Neural progenitor cell (in vitro differentiated cells): ENCODE measurements around the gene RAD52. TPM values are rescaled to one million over a fixed set of nuclear protein-coding genes. Genes with fewer than 3 reads are reported as not detected.
A peak's percentile ranks its signal among the peaks of the same experiment; 100 is the strongest.

Experiments used
- DNase-seq: peaks from one replicate; pipeline ENCODE4 v3.0.0-alpha.2; 2016; ENCODE audit warnings: low spot score
- H2AFZ ChIP-seq: fragments of 200-600 bp; sonication (generic); replicated peaks from 2 replicates; pipeline ENCODE4 v1.6.1; 2016; ENCODE audit warnings: antibody characterized with exemption
- H3F3A ChIP-seq: fragments of 200-600 bp; sonication (generic); 2 replicates; pipeline ENCODE4 v1.6.1; 2016; ENCODE audit warnings: antibody characterized with exemption, low read depth
- H3K27ac ChIP-seq: fragments of 200-600 bp; sonication (generic); 2 replicates; pipeline ENCODE4 v1.5.1; 2016; ENCODE audit warnings: mild to moderate bottlenecking
- H3K27me3 ChIP-seq: fragments of 200-600 bp; sonication (generic); 2 replicates; pipeline ENCODE4 v1.6.1; 2016; ENCODE audit warnings: mild to moderate bottlenecking, moderate library complexity
- H3K36me3 ChIP-seq: fragments of 200-600 bp; sonication (generic); 2 replicates; pipeline ENCODE4 v1.5.1; 2016
- H3K4me1 ChIP-seq: fragments of 200-600 bp; sonication (generic); 2 replicates; pipeline ENCODE4 v1.6.1; 2016; ENCODE audit warnings: mixed run types
- H3K4me2 ChIP-seq: fragments of 200-600 bp; sonication (generic); 2 replicates; pipeline ENCODE4 v1.6.1; 2016
- H3K4me3 ChIP-seq: fragments of 200-600 bp; sonication (generic); 2 replicates; pipeline ENCODE4 v1.5.1; 2016
- H3K79me2 ChIP-seq: fragments of 200-600 bp; sonication (generic); 2 replicates; pipeline ENCODE4 v1.6.1; 2016; ENCODE audit warnings: low read depth
- H3K9ac ChIP-seq: fragments of 200-600 bp; sonication (generic); 2 replicates; pipeline ENCODE4 v1.6.1; 2016
- H3K9me3 ChIP-seq: fragments of 200-600 bp; sonication (generic); 2 replicates; pipeline ENCODE4 v1.5.1; 2016; ENCODE audit warnings: low read depth
- H4K20me1 ChIP-seq: fragments of 200-600 bp; sonication (generic); 2 replicates; pipeline ENCODE4 v1.6.1; 2016; ENCODE audit warnings: low read depth
- H3K27ac Mint-ChIP-seq: 3 replicates; pipeline ENCODE4 v1.8.0; 2021; ENCODE audit warnings: mixed read lengths
- H3K27me3 Mint-ChIP-seq: 2 replicates; pipeline ENCODE4 v1.8.0; 2022; ENCODE audit warnings: low read depth, mild to moderate bottlenecking, inconsistent platforms, moderate library complexity, mixed read lengths; ENCODE audit not compliant: insufficient read depth
- H3K36me3 Mint-ChIP-seq: 3 replicates; pipeline ENCODE4 v1.8.0; 2021; ENCODE audit warnings: mixed read lengths
- H3K4me1 Mint-ChIP-seq: 3 replicates; pipeline ENCODE4 v1.8.0; 2021; ENCODE audit warnings: mixed read lengths
- H3K4me3 Mint-ChIP-seq: 3 replicates; pipeline ENCODE4 v1.8.0; 2021; ENCODE audit warnings: mild to moderate bottlenecking, moderate library complexity, mixed read lengths
- H3K9me3 Mint-ChIP-seq: 3 replicates; pipeline ENCODE4 v1.8.0; 2020; ENCODE audit warnings: mixed read lengths
- CTCF ChIP-seq: fragments of 200-600 bp; sonication (generic); IDR thresholded peaks from 2 replicates; pipeline ENCODE4 v1.5.1; 2017; ENCODE audit warnings: antibody characterized with exemption, mild to moderate bottlenecking
- EZH2 ChIP-seq: fragments of 200-600 bp; sonication (generic); IDR thresholded peaks from 2 replicates; pipeline ENCODE4 v1.6.1; 2017; ENCODE audit warnings: antibody characterized with exemption, mild to moderate bottlenecking, moderate library complexity
- EZH2phosphoT487 ChIP-seq: fragments of 200-600 bp; sonication (generic); IDR thresholded peaks from 2 replicates; pipeline ENCODE4 v1.6.1; 2017; ENCODE audit warnings: antibody characterized with exemption
- total RNA-seq: library from RNA; depleted of rRNA; stranded (reverse); fragments of >200 nt; gene quantifications from 2 replicates; pipeline ENCODE4 v1.2.3, GENCODE V29; 2015; ENCODE audit warnings: low replicate concordance

RAD52 gene
- total RNA-seq, 1 donor from 2014 or later: 43.4 TPM

- Histone ChIP-seq H4K20me1 (peaks cover 8% of the 10 kb centered on the region), H3K4me2 (no peak overlapping the region), H3K9ac (no peak overlapping the region), H3K9me3 (no peaks in the 10 kb centered on the region), H2AFZ (no peak overlapping the region), H3K4me3 (no peak overlapping the region), H3K27ac (no peak overlapping the region), H3K36me3 (no peaks in the 10 kb centered on the region), H3F3A (peaks cover 28% of the 10 kb centered on the region), H3K4me1 (peaks cover 6% of the 10 kb centered on the region), H3K79me2 (peaks cover 75% of the 10 kb centered on the region), H3K27me3 (no peaks in the 10 kb centered on the region)
- no peak for TF ChIP-seq EZH2phosphoT487
- peaks cover 14% of the 10 kb centered on the region for H3K36me3 Mint-ChIP-seq
- H3K9me3 Mint-ChIP-seq: no peaks in the 10 kb centered on the region
- H3K27me3 Mint-ChIP-seq: peaks cover 8% of the 10 kb centered on the region
- H3K27ac Mint-ChIP-seq: no peak overlapping the region
- peaks cover 12% of the 10 kb centered on the region for H3K4me1 Mint-ChIP-seq
- DNase-seq: no peak
- peak overlapping the region; percentile 67 for H3K4me3 Mint-ChIP-seq
Measured at GRCh38 chr12:946631-947030, 2.9 kb downstream of the RAD52 start.

- peaks cover 12% of the 10 kb centered on the region for H3K4me1 Mint-ChIP-seq
- Histone ChIP-seq H3K36me3 (no peaks in the 10 kb centered on the region), H3K79me2 (peaks cover 79% of the 10 kb centered on the region), H2AFZ (no peak overlapping the region), H4K20me1 (peaks cover 8% of the 10 kb centered on the region), H3F3A (peaks cover 24% of the 10 kb centered on the region), H3K27ac (no peak overlapping the region), H3K4me1 (peaks cover 6% of the 10 kb centered on the region), H3K9me3 (no peaks in the 10 kb centered on the region), H3K9ac (no peak overlapping the region), H3K27me3 (no peaks in the 10 kb centered on the region), H3K4me3 (no peak overlapping the region), H3K4me2 (no peak overlapping the region)
- H3K4me3 Mint-ChIP-seq: peak overlapping the region; percentile 67
- TF ChIP-seq EZH2phosphoT487 (no peak), CTCF (no peak), EZH2 (no peak)
- peaks cover 14% of the 10 kb centered on the region for H3K36me3 Mint-ChIP-seq
- H3K27ac Mint-ChIP-seq: no peak overlapping the region
- no peaks in the 10 kb centered on the region for H3K9me3 Mint-ChIP-seq
- peaks cover 8% of the 10 kb centered on the region for H3K27me3 Mint-ChIP-seq
- DNase-seq: no peak
Measured at GRCh38 chr12:946212-946611, 3.3 kb downstream of the RAD52 start.

DNA sequence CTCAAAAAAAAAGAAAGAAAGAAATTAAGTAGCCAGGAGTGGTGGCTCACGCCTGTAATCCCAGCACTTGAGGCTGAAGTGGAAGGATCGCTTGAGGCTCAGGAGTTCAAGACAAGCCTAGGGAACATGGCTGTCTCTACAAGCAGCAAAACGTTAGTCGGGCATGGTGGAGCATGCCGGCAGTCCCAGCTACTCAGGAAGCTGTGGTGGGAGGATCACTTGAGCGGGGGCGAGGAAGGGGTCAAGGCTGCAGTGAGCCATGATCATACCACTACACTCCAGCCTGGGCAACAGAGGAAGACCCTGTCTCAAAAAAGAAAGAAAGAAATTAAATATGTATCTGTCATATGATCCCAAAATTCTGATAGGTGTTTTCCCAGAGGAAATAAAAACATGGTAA is 5.3 kb downstream of the RAD52 start:
- Histone ChIP-seq H3K9ac (no peak overlapping the region), H3F3A (peaks cover 7% of the 10 kb centered on the region), H3K27ac (no peak overlapping the region), H4K20me1 (peaks cover 8% of the 10 kb centered on the region), H3K79me2 (peaks cover 99% of the 10 kb centered on the region), H3K36me3 (no peaks in the 10 kb centered on the region), H3K4me2 (no peak overlapping the region), H3K27me3 (no peaks in the 10 kb centered on the region), H2AFZ (no peak overlapping the region), H3K4me1 (peaks cover 6% of the 10 kb centered on the region), H3K9me3 (no peaks in the 10 kb centered on the region), H3K4me3 (no peak overlapping the region)
- Mint-ChIP-seq H3K4me1 (peaks cover 12% of the 10 kb centered on the region), H3K27ac (no peak overlapping the region), H3K4me3 (no peak overlapping the region), H3K9me3 (no peaks in the 10 kb centered on the region), H3K27me3 (peaks cover 6% of the 10 kb centered on the region), H3K36me3 (peaks cover 29% of the 10 kb centered on the region)
- no peak for DNase-seq
- TF ChIP-seq CTCF (no peak), EZH2phosphoT487 (no peak), EZH2 (no peak)

DNA sequence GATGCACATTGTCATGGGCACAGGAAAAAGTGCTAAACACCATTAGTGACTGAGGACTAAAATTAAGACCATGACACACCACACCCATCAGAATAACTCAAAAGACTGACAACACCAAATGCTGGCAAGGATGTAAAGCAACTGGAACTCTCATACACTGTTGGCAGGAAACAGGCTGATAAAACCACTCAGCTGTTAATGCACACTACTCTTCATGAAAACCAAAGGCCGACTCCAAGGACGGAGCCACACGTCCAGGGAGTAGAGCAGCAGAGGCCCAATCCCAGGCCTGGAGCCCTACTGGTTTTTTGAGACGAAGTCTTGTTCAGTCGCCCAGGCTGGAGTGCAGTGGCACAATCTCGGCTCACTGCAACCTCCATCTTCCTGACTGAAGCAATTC is 6.4 kb downstream of the RAD52 start:
- H4K20me1 ChIP-seq: peaks cover 8% of the 10 kb centered on the region
- peaks cover under 1% of the 10 kb centered on the region for H3K4me1 ChIP-seq
- Mint-ChIP-seq H3K9me3 (no peaks in the 10 kb centered on the region), H3K27ac (no peak overlapping the region), H3K4me1 (peaks cover 5% of the 10 kb centered on the region), H3K27me3 (peaks cover 2% of the 10 kb centered on the region), H3K36me3 (peaks cover 33% of the 10 kb centered on the region), H3K4me3 (no peak overlapping the region)
- H3K9ac ChIP-seq: no peak overlapping the region
- no peaks in the 10 kb centered on the region for H3K36me3 ChIP-seq
- H3K9me3 ChIP-seq: no peaks in the 10 kb centered on the region
- TF ChIP-seq EZH2phosphoT487 (no peak), CTCF (no peak), EZH2 (no peak)
- no peak overlapping the region for H3K27ac ChIP-seq
- no peaks in the 10 kb centered on the region for H3F3A ChIP-seq
- H3K79me2 ChIP-seq: peaks cover 99% of the 10 kb centered on the region
- H3K27me3 ChIP-seq: no peaks in the 10 kb centered on the region
- no peak overlapping the region for H3K4me3 ChIP-seq
- no peak for DNase-seq
- no peak overlapping the region for H3K4me2 ChIP-seq
- no peak overlapping the region for H2AFZ ChIP-seq
